Neural crest cell (in vitro differentiated cells): ENCODE results near the gene IL36G. TPM values are rescaled to one million over a fixed set of nuclear protein-coding genes. Genes with fewer than 3 reads are reported as not detected.

Experiments
- DNase-seq: peaks from one replicate; pipeline ENCODE4 v3.0.0; 2021; ENCODE audit warnings: low read depth, mixed read lengths, low spot score
- H3K27ac Mint-ChIP-seq: one replicate; pipeline ENCODE4 v1.8.0; 2021; ENCODE audit warnings: mild to moderate bottlenecking, mixed read lengths; ENCODE audit not compliant: unreplicated experiment
- H3K27me3 Mint-ChIP-seq: 2 replicates; pipeline ENCODE4 v1.8.0; 2021; ENCODE audit warnings: low read depth, mild to moderate bottlenecking, mixed read lengths
- H3K36me3 Mint-ChIP-seq: 2 replicates; pipeline ENCODE4 v1.8.0; 2021; ENCODE audit warnings: low read depth, mild to moderate bottlenecking, mixed read lengths
- H3K4me1 Mint-ChIP-seq: 2 replicates; pipeline ENCODE4 v1.8.0; 2021; ENCODE audit warnings: mixed read lengths
- H3K4me3 Mint-ChIP-seq: one replicate; pipeline ENCODE4 v1.8.0; 2021; ENCODE audit warnings: mild to moderate bottlenecking, mixed read lengths
- H3K9me3 Mint-ChIP-seq: 2 replicates; pipeline ENCODE4 v1.8.0; 2021; ENCODE audit warnings: mixed read lengths
- total RNA-seq: library from RNA; stranded (reverse); gene quantifications from 2 replicates; pipeline ENCODE4 v1.2.1, GENCODE V29; 2021
- TF ChIP-seq, protein P1 (sequence below): fragments of 200-600 bp; sonication (generic); conservative IDR thresholded peaks from 2 replicates; pipeline ENCODE4 v1.5.0; 2021; ENCODE audit warnings: antibody characterized with exemption, mild to moderate bottlenecking

IL36G gene
- total RNA-seq, 1 donor from 2014 or later: not detected

DNA sequence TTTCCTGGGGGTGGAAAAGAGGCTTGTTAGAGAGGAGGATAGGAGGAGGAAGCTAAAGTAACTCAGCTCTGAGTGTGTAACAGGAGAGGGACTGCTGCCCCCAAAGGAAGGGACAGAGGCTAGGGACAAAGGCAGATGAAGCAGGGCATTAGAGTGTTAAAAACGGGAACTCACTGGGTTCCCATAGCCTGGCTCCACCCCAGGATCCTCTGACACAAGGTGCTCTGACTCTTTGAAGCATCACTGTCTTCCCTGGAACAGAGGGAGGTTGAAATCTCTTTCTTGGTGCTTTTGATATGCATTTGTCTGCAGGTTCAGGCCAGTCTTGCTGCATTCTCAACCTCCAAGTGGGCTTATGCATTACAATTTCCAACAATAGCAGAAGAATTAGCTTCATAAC lies 50.3 kb downstream of the IL36G start:
- H3K27ac Mint-ChIP-seq: no peak overlapping the region
- H3K9me3 Mint-ChIP-seq: no peaks in the 10 kb centered on the region
- H3K4me3 Mint-ChIP-seq: no peak overlapping the region
- H3K36me3 Mint-ChIP-seq: no peaks in the 10 kb centered on the region
- H3K27me3 Mint-ChIP-seq: peaks cover 83% of the 10 kb centered on the region
- TF ChIP-seq, protein P1, sequence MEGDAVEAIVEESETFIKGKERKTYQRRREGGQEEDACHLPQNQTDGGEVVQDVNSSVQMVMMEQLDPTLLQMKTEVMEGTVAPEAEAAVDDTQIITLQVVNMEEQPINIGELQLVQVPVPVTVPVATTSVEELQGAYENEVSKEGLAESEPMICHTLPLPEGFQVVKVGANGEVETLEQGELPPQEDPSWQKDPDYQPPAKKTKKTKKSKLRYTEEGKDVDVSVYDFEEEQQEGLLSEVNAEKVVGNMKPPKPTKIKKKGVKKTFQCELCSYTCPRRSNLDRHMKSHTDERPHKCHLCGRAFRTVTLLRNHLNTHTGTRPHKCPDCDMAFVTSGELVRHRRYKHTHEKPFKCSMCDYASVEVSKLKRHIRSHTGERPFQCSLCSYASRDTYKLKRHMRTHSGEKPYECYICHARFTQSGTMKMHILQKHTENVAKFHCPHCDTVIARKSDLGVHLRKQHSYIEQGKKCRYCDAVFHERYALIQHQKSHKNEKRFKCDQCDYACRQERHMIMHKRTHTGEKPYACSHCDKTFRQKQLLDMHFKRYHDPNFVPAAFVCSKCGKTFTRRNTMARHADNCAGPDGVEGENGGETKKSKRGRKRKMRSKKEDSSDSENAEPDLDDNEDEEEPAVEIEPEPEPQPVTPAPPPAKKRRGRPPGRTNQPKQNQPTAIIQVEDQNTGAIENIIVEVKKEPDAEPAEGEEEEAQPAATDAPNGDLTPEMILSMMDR: no peak
- H3K4me1 Mint-ChIP-seq: no peaks in the 10 kb centered on the region
- DNase-seq: no peak

DNA sequence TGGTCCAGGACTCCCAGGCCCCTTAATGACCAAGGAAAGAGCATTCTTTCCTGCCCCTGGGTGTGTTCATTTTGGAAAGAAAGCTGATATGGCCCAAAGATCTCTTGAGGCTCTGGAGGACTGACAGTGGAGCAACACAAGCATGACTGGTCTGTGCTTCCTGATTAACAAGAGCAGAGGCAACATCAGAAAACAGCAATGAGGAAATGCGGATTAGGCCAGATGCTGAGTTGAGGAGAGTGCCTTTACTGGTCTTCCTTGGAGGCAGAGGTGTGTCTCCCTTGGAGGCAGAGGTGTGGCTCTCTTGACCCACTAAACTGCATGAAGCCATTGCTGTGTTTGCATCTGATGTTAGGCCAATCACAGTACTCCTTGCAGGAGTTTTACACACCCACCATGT lies 54.9 kb downstream of the IL36G start:
- Mint-ChIP-seq H3K36me3 (no peaks in the 10 kb centered on the region), H3K9me3 (no peaks in the 10 kb centered on the region), H3K4me3 (no peak overlapping the region), H3K27ac (no peak overlapping the region), H3K4me1 (no peaks in the 10 kb centered on the region), H3K27me3 (peaks cover 44% of the 10 kb centered on the region)
- TF ChIP-seq, protein P1: no peak
- no peak for DNase-seq

DNA sequence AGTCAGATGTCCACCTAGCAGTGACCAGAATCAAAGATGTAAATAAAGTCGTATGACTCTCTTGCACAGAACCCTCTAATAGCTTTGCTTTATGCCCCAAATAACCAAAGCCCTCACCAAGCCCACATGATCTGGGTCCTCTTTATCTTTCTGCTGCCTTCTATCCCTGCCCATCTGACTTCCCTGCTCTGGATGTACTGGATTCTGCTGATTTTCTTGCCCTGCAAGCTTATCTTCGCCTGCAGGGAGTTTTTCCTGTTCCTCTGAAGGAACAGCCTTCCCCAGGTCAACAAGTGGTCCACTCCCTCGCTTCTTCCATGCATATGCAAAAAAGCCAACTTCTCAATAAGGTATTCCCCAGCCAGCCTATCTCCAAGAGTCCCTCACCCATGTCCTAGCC lies 56.2 kb downstream of the IL36G start:
- H3K4me3 Mint-ChIP-seq: no peak overlapping the region
- H3K36me3 Mint-ChIP-seq: no peaks in the 10 kb centered on the region
- no peaks in the 10 kb centered on the region for H3K9me3 Mint-ChIP-seq

More for the DNA sequence above, 56.2 kb downstream of the IL36G start:
- no peak for DNase-seq
- Mint-ChIP-seq H3K4me1 (no peaks in the 10 kb centered on the region), H3K27me3 (peaks cover 37% of the 10 kb centered on the region), H3K27ac (no peak overlapping the region)
- TF ChIP-seq, protein P1: no peak

Other genes with a start within 250 kb of the IL36G start
- gene CKAP2L, start 213.4 kb upstream of the IL36G start, total RNA-seq: 27.4 and 31.3 TPM in 2 replicates
- gene IL1A, start 193.5 kb upstream of the IL36G start, total RNA-seq: not detected in 2 replicates
- not detected in 2 replicates for gene IL1B, start 141.2 kb upstream of the IL36G start, total RNA-seq
- gene IL37, start 66.8 kb upstream of the IL36G start, total RNA-seq: 0.40 TPM in 1 of 2 replicates, not detected in the other
- gene IL36A, start 27.5 kb downstream of the IL36G start, total RNA-seq: not detected in 2 replicates
- gene IL36B, start 74.9 kb downstream of the IL36G start, total RNA-seq: not detected in 2 replicates
- gene IL36RN, start 81.2 kb downstream of the IL36G start, total RNA-seq: not detected in 2 replicates
- gene IL1F10, start 90.0 kb downstream of the IL36G start, total RNA-seq: not detected in 2 replicates
- gene IL1RN, start 149.6 kb downstream of the IL36G start, total RNA-seq: not detected in 2 replicates
- gene PSD4, start 196.0 kb downstream of the IL36G start, total RNA-seq: 2.4 and 2.9 TPM in 2 replicates